Activated naive CD4-positive, alpha-beta T cell treated with anti-CD3 and anti-CD28 coated beads, Interleukin-2, amount 50 U/mL, for 24 hours (primary cell): Measurements from ENCODE around the gene TSHB.

Experiments used
- H3K27ac Mint-ChIP-seq: one replicate; pipeline ENCODE4 v1.8.0; 2021; ENCODE audit warnings: mild to moderate bottlenecking, mixed read lengths
- H3K27me3 Mint-ChIP-seq: one replicate; pipeline ENCODE4 v1.8.0; 2021; ENCODE audit warnings: mixed read lengths
- H3K36me3 Mint-ChIP-seq: one replicate; pipeline ENCODE4 v1.8.0; 2021; ENCODE audit warnings: mixed read lengths
- H3K4me1 Mint-ChIP-seq: one replicate; pipeline ENCODE4 v1.8.0; 2021; ENCODE audit warnings: mixed read lengths
- H3K4me3 Mint-ChIP-seq: one replicate; pipeline ENCODE4 v1.8.0; 2021; ENCODE audit warnings: mild to moderate bottlenecking, mixed read lengths
- H3K9me3 Mint-ChIP-seq: one replicate; pipeline ENCODE4 v1.8.0; 2021; ENCODE audit warnings: mixed read lengths

The TSHB gene

GRCh38 chr1:115041654-115042053 lies 12.0 kb downstream of the TSHB start:
- H3K27ac Mint-ChIP-seq = no peak overlapping the region
- H3K36me3 Mint-ChIP-seq = peaks cover 6% of the 10 kb centered on the region
- H3K4me3 Mint-ChIP-seq = no peak overlapping the region
- H3K9me3 Mint-ChIP-seq = no peaks in the 10 kb centered on the region
- H3K27me3 Mint-ChIP-seq = no peaks in the 10 kb centered on the region
- no peaks in the 10 kb centered on the region for H3K4me1 Mint-ChIP-seq

- no peaks in the 10 kb centered on the region for H3K9me3 Mint-ChIP-seq
- no peaks in the 10 kb centered on the region for H3K27me3 Mint-ChIP-seq
- H3K4me1 Mint-ChIP-seq = no peaks in the 10 kb centered on the region
- H3K4me3 Mint-ChIP-seq = no peak overlapping the region
- H3K27ac Mint-ChIP-seq = no peak overlapping the region
- peaks cover 6% of the 10 kb centered on the region for H3K36me3 Mint-ChIP-seq
These were observed 17.1 kb downstream of the TSHB start for GRCh38 chr1:115046751-115047150.

GRCh38 chr1:115051850-115052249 lies 22.2 kb downstream of the TSHB start:
- Mint-ChIP-seq H3K4me3 (no peak overlapping the region), H3K27me3 (no peaks in the 10 kb centered on the region), H3K4me1 (no peaks in the 10 kb centered on the region), H3K27ac (no peak overlapping the region), H3K36me3 (no peaks in the 10 kb centered on the region), H3K9me3 (no peaks in the 10 kb centered on the region)

- Mint-ChIP-seq H3K4me3 (no peak overlapping the region), H3K9me3 (no peaks in the 10 kb centered on the region), H3K4me1 (no peaks in the 10 kb centered on the region), H3K36me3 (no peaks in the 10 kb centered on the region), H3K27ac (no peak overlapping the region), H3K27me3 (no peaks in the 10 kb centered on the region)
These were observed 22.9 kb downstream of the TSHB start for GRCh38 chr1:115052454-115053083.

GRCh38 chr1:115056395-115056798 lies 26.8 kb downstream of the TSHB start:
- Mint-ChIP-seq H3K36me3 (no peaks in the 10 kb centered on the region), H3K4me3 (no peak overlapping the region), H3K4me1 (peaks cover 9% of the 10 kb centered on the region), H3K27ac (no peak overlapping the region), H3K9me3 (no peaks in the 10 kb centered on the region), H3K27me3 (no peaks in the 10 kb centered on the region)

- Mint-ChIP-seq H3K9me3 (no peaks in the 10 kb centered on the region), H3K4me1 (peaks cover 23% of the 10 kb centered on the region), H3K36me3 (no peaks in the 10 kb centered on the region), H3K4me3 (no peak overlapping the region), H3K27me3 (no peaks in the 10 kb centered on the region), H3K27ac (no peak overlapping the region)
These were observed 28.1 kb downstream of the TSHB start for GRCh38 chr1:115057661-115058254.

- Mint-ChIP-seq H3K27me3 (no peaks in the 10 kb centered on the region), H3K27ac (no peak overlapping the region), H3K4me3 (no peak overlapping the region), H3K36me3 (no peaks in the 10 kb centered on the region), H3K9me3 (no peaks in the 10 kb centered on the region), H3K4me1 (peaks cover 39% of the 10 kb centered on the region)
These were observed 29.7 kb downstream of the TSHB start for GRCh38 chr1:115059316-115059715.

- Mint-ChIP-seq H3K9me3 (no peaks in the 10 kb centered on the region), H3K4me3 (no peak overlapping the region), H3K4me1 (peaks cover 45% of the 10 kb centered on the region), H3K27me3 (no peaks in the 10 kb centered on the region), H3K36me3 (no peaks in the 10 kb centered on the region), H3K27ac (peak overlapping the region; percentile 61)
These were observed 30.9 kb downstream of the TSHB start for GRCh38 chr1:115060501-115060900.

- H3K4me3 Mint-ChIP-seq = peak overlapping the region; percentile 49
These were observed 32.9 kb downstream of the TSHB start for GRCh38 chr1:115062542-115063004.

GRCh38 chr1:115063228-115063901 lies 33.7 kb downstream of the TSHB start:
- Mint-ChIP-seq H3K4me1 (peaks cover 47% of the 10 kb centered on the region), H3K36me3 (no peaks in the 10 kb centered on the region), H3K9me3 (no peaks in the 10 kb centered on the region), H3K4me3 (peak overlapping the region; percentile 49), H3K27ac (peak overlapping the region; percentile 90), H3K27me3 (no peaks in the 10 kb centered on the region)

More at GRCh38 chr1:115062542-115063004, 32.9 kb downstream of the TSHB start:
- Mint-ChIP-seq H3K4me1 (peaks cover 45% of the 10 kb centered on the region), H3K9me3 (no peaks in the 10 kb centered on the region), H3K27me3 (no peaks in the 10 kb centered on the region), H3K36me3 (no peaks in the 10 kb centered on the region), H3K27ac (peak overlapping the region; percentile 90)

- Mint-ChIP-seq H3K27ac (no peak overlapping the region), H3K4me3 (no peak overlapping the region), H3K4me1 (peaks cover 58% of the 10 kb centered on the region), H3K9me3 (no peaks in the 10 kb centered on the region), H3K27me3 (no peaks in the 10 kb centered on the region), H3K36me3 (no peaks in the 10 kb centered on the region)
These were observed 34.8 kb downstream of the TSHB start for GRCh38 chr1:115064461-115064860.

- H3K9me3 Mint-ChIP-seq = no peaks in the 10 kb centered on the region
- H3K4me3 Mint-ChIP-seq = no peak overlapping the region
- peaks cover 63% of the 10 kb centered on the region for H3K4me1 Mint-ChIP-seq
- no peaks in the 10 kb centered on the region for H3K27me3 Mint-ChIP-seq
- no peaks in the 10 kb centered on the region for H3K36me3 Mint-ChIP-seq
- no peak overlapping the region for H3K27ac Mint-ChIP-seq
These were observed 35.4 kb downstream of the TSHB start for GRCh38 chr1:115065021-115065420.

GRCh38 chr1:115067161-115067859 lies 37.7 kb downstream of the TSHB start:
- no peaks in the 10 kb centered on the region for H3K36me3 Mint-ChIP-seq
- H3K27ac Mint-ChIP-seq = no peak overlapping the region
- no peaks in the 10 kb centered on the region for H3K27me3 Mint-ChIP-seq
- H3K4me1 Mint-ChIP-seq = peaks cover 68% of the 10 kb centered on the region
- no peaks in the 10 kb centered on the region for H3K9me3 Mint-ChIP-seq
- no peak overlapping the region for H3K4me3 Mint-ChIP-seq

GRCh38 chr1:115068826-115069585 lies 39.4 kb downstream of the TSHB start:
- no peaks in the 10 kb centered on the region for H3K9me3 Mint-ChIP-seq
- no peaks in the 10 kb centered on the region for H3K27me3 Mint-ChIP-seq
- H3K4me1 Mint-ChIP-seq = peaks cover 51% of the 10 kb centered on the region
- H3K4me3 Mint-ChIP-seq = no peak overlapping the region
- H3K27ac Mint-ChIP-seq = no peak overlapping the region
- no peaks in the 10 kb centered on the region for H3K36me3 Mint-ChIP-seq

GRCh38 chr1:115069659-115070308 lies 40.2 kb downstream of the TSHB start:
- Mint-ChIP-seq H3K36me3 (no peaks in the 10 kb centered on the region), H3K27me3 (no peaks in the 10 kb centered on the region), H3K4me3 (no peak overlapping the region), H3K27ac (no peak overlapping the region), H3K4me1 (peaks cover 43% of the 10 kb centered on the region), H3K9me3 (no peaks in the 10 kb centered on the region)
